ENCODE data around the gene ATAT1.

DNA sequence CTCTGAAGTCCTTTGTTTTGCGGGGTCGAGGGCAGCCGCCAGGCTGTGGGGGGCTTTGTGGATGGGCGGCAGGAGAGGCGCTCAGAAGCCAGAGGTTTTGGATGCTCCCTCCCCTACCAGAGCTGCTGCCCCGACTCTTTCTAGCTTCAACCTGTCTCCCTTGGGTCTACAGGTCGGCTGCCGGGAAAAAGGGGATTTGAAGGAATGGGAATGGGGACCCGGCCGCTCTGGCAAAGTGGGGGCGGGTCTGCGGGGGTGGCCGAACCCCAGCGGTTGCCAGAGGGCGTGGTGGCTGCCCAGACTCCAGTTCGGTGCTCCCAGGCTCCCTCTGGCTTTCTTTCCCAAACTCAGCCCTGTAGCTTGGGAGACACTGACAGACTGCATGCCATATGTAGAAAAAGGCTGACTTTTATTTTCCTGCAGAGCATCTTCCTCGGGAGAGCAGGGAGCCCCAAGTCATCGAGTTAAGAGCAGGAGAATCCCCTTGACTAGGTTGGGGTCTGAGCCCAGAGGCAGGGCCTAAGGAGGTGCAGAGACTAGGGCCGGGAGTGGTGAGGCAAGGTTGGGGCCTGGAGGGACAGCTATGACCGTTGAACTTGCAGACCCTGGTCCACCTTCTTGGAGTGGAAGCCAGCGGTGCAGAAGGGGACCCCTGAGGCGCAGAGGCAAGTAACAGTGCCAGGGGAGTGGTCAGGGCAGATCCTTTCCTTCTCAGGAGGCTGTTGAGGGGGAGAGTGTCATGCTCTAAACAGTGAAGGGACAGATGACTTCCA, 61.2 kb downstream of the ATAT1 start:
- TF ChIP-seq, protein P1, sequence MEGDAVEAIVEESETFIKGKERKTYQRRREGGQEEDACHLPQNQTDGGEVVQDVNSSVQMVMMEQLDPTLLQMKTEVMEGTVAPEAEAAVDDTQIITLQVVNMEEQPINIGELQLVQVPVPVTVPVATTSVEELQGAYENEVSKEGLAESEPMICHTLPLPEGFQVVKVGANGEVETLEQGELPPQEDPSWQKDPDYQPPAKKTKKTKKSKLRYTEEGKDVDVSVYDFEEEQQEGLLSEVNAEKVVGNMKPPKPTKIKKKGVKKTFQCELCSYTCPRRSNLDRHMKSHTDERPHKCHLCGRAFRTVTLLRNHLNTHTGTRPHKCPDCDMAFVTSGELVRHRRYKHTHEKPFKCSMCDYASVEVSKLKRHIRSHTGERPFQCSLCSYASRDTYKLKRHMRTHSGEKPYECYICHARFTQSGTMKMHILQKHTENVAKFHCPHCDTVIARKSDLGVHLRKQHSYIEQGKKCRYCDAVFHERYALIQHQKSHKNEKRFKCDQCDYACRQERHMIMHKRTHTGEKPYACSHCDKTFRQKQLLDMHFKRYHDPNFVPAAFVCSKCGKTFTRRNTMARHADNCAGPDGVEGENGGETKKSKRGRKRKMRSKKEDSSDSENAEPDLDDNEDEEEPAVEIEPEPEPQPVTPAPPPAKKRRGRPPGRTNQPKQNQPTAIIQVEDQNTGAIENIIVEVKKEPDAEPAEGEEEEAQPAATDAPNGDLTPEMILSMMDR (IDR thresholded peaks at IDR 0.05; ENCODE audit: insufficient read depth, low read length, poor library complexity, severe bottlenecking): no peak
- TF ChIP-seq EZH2phosphoT487 (conservative IDR thresholded peaks at IDR 0.05; ENCODE audit: low read length): no peak

Measured in SU-DHL-6 (cell line).